Spinal cord (tissue), 10 donors: ENCODE data around the gene GLTPD2. TPM values are rescaled to one million over a fixed set of nuclear protein-coding genes. Genes with fewer than 3 reads are reported as not detected.
A peak's percentile ranks its signal among the peaks of the same experiment; 100 is the strongest.

Experiments used
- DNase-seq, 6 donors: peaks; one replicate each; pipeline versions ENCODE4 v3.0.0 to v3.0.0-alpha.2; 2013 to 2015; ENCODE audit warnings: low spot score in 6 of 6, low read depth in 4 of 6
- H3K27ac ChIP-seq: one replicate; pipeline ENCODE4 v1.5.1; 2013; ENCODE audit warnings: low read depth, low read length, control low read depth
- H3K27me3 ChIP-seq: one replicate; pipeline ENCODE4 v1.6.1; 2013; ENCODE audit warnings: low read length; ENCODE audit not compliant: control insufficient read depth, insufficient read depth
- H3K36me3 ChIP-seq: one replicate; pipeline ENCODE4 v1.6.1; 2013; ENCODE audit warnings: low read length; ENCODE audit not compliant: control insufficient read depth, insufficient read depth
- H3K4me1 ChIP-seq: one replicate; pipeline ENCODE4 v1.6.1; 2013; ENCODE audit warnings: low read length; ENCODE audit not compliant: control insufficient read depth, insufficient read depth
- H3K4me3 ChIP-seq: one replicate; pipeline ENCODE4 v1.5.1; 2013; ENCODE audit warnings: low read depth, low read length, control low read depth
- H3K9me3 ChIP-seq: one replicate; pipeline ENCODE4 v1.6.1; 2013; ENCODE audit warnings: low read length; ENCODE audit not compliant: control insufficient read depth, insufficient read depth
- WGBS: methylation state at CpG from one replicate; pipeline ENCODE4 v1.1.5; 2013; ENCODE audit warnings: missing lambda C conversion rate; ENCODE audit not compliant: insufficient coverage; 5-methylcytosine and 5-hydroxymethylcytosine counted together
- polyA plus RNA-seq, 2 donors: library from polyadenylated mRNA; unstranded; fragments of 120-200 nt; gene quantifications; one replicate each; pipeline ENCODE4 v1.2.1, GENCODE V29; 2013; ENCODE audit not compliant: insufficient read length in 2 of 2
- total RNA-seq, 2 donors: library from RNA; depleted of rRNA in 1 of 2; stranded (reverse); fragments of 120-200 nt in 1 of 2; fragments of >200 nt in 1 of 2; gene quantifications; one replicate each; pipeline versions ENCODE4 v1.2.3 to v1.2.4, GENCODE V29; 2013 to 2014
- donor health status: healthy.

The GLTPD2 gene
- total and polyA plus RNA-seq, 4 donors, result 3.5 to 5.2 TPM; not detected in 2

DNA sequence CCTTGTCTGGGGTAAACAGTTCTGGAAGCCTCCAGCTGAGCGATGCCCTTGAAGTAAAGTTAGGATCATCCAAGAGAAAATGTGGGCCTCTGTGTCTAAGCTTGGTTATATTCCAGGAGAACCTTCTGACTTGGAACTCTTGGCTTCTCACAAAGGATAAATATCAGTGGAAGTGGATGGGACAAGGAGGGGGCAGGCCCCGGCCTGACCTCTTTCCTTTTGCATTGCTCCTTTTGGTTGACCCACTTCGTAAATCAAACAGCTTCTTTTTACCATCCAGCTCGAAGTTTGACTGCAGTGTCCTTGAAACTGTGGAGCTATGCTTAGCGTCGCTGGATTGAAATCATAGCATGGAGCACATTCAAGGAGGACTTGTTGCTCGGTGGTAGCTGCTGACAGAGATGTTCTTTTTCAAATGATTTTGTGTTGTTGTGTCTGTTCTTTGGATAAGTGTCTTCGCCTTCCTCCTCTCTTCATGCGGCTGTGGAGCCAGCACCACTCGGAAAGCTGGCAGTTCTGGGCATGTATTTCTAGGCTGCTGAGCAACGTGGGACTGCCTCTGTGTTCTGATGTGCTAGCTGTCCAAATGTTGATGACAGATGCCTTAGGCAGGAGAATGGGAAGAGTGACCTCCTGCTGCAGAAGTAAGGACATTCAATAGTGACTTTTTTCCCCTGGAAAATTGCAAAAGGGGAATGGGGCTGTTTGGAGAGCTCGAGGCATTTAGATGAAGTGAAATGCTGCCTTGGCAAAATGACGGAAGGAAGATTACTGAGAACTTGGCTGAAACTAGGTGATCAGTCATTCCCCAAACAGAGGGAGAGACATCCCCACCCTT, 48.9 kb downstream of the GLTPD2 start:
- Histone ChIP-seq H3K36me3 (no peaks in the 10 kb centered on the region), H3K4me3 (no peak overlapping the region), H3K9me3 (no peaks in the 10 kb centered on the region), H3K27me3 (no peaks in the 10 kb centered on the region), H3K27ac (peak overlapping the region; percentile 43), H3K4me1 (peaks cover 46% of the 10 kb centered on the region)
- DNase-seq, result peak in 2 of 6 donors; percentile 28 to 64
- WGBS, result 22% methylated on average over 10 of the region's 13 CpGs

DNA sequence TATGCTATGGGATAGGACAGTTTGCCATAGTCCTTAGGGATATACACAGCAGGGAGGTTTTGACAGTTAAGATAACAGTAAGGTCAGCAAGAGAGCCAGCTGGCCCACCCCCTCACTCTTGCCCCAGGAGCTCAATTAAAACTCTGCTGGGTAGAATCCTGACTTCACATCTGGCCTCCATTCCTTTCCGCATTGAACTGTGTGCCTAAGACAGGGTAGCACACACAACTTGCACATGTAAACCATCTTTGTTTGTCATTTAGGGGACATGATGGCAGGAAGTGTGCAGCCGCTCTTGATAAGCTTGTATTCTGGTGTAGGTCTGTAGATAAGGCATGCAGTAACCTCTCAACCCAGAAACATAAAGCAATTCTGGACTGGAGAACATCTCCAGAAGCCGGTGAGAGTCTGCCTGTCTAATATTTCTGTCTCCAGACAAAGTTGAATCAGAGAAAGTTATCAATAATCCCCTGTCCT, 49.6 kb downstream of the GLTPD2 start:
- no peaks in the 10 kb centered on the region for H3K36me3 ChIP-seq
- no peaks in the 10 kb centered on the region for H3K27me3 ChIP-seq
- H3K4me1 ChIP-seq, result peaks cover 46% of the 10 kb centered on the region
- H3K9me3 ChIP-seq, result no peaks in the 10 kb centered on the region
- peak overlapping the region; percentile 10 for H3K27ac ChIP-seq
- no CpG with 5 or more reads among the region's 3 CpGs for WGBS
- no peak for DNase-seq
- no peak overlapping the region for H3K4me3 ChIP-seq

DNA sequence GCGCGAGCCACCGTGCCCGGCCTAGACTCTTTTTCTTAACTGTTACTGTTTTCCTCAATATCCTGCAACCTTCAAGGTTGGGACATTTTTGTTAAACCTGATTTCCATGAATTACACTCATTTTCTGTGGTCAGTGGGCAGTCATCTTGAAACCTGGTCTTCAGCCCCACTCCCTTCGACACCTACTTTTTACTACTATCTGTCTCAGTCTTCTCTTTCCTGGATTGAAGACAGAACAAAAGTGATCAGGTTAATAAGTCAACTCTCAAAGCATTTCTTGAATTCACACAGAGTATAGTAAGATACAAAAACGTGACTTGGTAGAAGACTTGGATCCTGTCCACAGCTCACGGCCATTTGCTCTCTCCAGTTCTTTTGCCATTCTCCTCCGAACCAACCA, 50.5 kb downstream of the GLTPD2 start:
- 100% methylated on average over 5 of the region's 8 CpGs for WGBS
- no peak overlapping the region for H3K27ac ChIP-seq
- H3K4me1 ChIP-seq, result peaks cover 40% of the 10 kb centered on the region
- H3K9me3 ChIP-seq, result no peaks in the 10 kb centered on the region
- H3K27me3 ChIP-seq, result no peaks in the 10 kb centered on the region
- DNase-seq, result no peak
- peaks cover 5% of the 10 kb centered on the region for H3K36me3 ChIP-seq
- no peak overlapping the region for H3K4me3 ChIP-seq

Other genes starting within 250 kb of the GLTPD2 start
- 10 to 100 TPM; 19.5 to 30.9 TPM for gene MYBBP1A, start 233.6 kb upstream of the GLTPD2 start, total RNA-seq
- 10 to 100 TPM; 36.5 to 38.9 TPM for gene MYBBP1A, start 233.6 kb upstream of the GLTPD2 start, polyA plus RNA-seq
- gene GGT6, start 228.4 kb upstream of the GLTPD2 start, total RNA-seq, result not detected
- under 1 TPM in 1 of 2 donors, not detected in 1; 0.15 TPM for gene GGT6, start 228.4 kb upstream of the GLTPD2 start, polyA plus RNA-seq
- gene SMTNL2, start 204.4 kb upstream of the GLTPD2 start, total RNA-seq, result 10 to 100 TPM in 1 of 2 donors, 1 to 10 TPM in 1; 5.1 to 33.9 TPM
- 10 to 100 TPM in 1 of 2 donors, 1 to 10 TPM in 1; 5.8 to 12.8 TPM for gene SMTNL2, start 204.4 kb upstream of the GLTPD2 start, polyA plus RNA-seq
- 10 to 100 TPM in 1 of 2 donors, 1 to 10 TPM in 1; 3.0 to 16.3 TPM for gene ALOX15, start 147.3 kb upstream of the GLTPD2 start, total RNA-seq
- gene ALOX15, start 147.3 kb upstream of the GLTPD2 start, polyA plus RNA-seq, result 10 to 100 TPM in 1 of 2 donors, 1 to 10 TPM in 1; 3.9 to 13.5 TPM
- 10 to 100 TPM; 20.5 to 22.4 TPM for gene PELP1, start 84.8 kb upstream of the GLTPD2 start, total RNA-seq
- 10 to 100 TPM; 60.7 to 70.8 TPM for gene PELP1, start 84.8 kb upstream of the GLTPD2 start, polyA plus RNA-seq
- gene ARRB2, start 78.3 kb upstream of the GLTPD2 start, total RNA-seq, result 10 to 100 TPM; 21.2 to 33.9 TPM
- gene ARRB2, start 78.3 kb upstream of the GLTPD2 start, polyA plus RNA-seq, result 100 to 1,000 TPM in 1 of 2 donors, 10 to 100 TPM in 1; 99.0 to 105 TPM
- 10 to 100 TPM in 1 of 2 donors, 1 to 10 TPM in 1; 9.5 to 32.1 TPM for gene MED11, start 57.5 kb upstream of the GLTPD2 start, total RNA-seq
- 10 to 100 TPM; 27.3 to 27.4 TPM for gene MED11, start 57.5 kb upstream of the GLTPD2 start, polyA plus RNA-seq
- gene ZMYND15, start 49.1 kb upstream of the GLTPD2 start, total RNA-seq, result 1 to 10 TPM in 1 of 2 donors, under 1 TPM in 1; 0.89 to 2.0 TPM
- gene ZMYND15, start 49.1 kb upstream of the GLTPD2 start, polyA plus RNA-seq, result 1 to 10 TPM; 1.4 to 2.5 TPM
- 1 to 10 TPM; 7.5 to 8.0 TPM for gene CXCL16, start 49.0 kb upstream of the GLTPD2 start, total RNA-seq
- 10 to 100 TPM; 18.4 to 18.8 TPM for gene CXCL16, start 49.0 kb upstream of the GLTPD2 start, polyA plus RNA-seq
- gene TM4SF5, start 17.1 kb upstream of the GLTPD2 start, total RNA-seq, result not detected
- not detected for gene TM4SF5, start 17.1 kb upstream of the GLTPD2 start, polyA plus RNA-seq
- gene VMO1, start 2.6 kb upstream of the GLTPD2 start, total RNA-seq, result 1 to 10 TPM in 1 of 2 donors, under 1 TPM in 1; 0.99 to 2.0 TPM
- gene VMO1, start 2.6 kb upstream of the GLTPD2 start, polyA plus RNA-seq, result 1 to 10 TPM; 2.0 to 2.7 TPM
- gene PSMB6, start 7.2 kb downstream of the GLTPD2 start, total RNA-seq, result 100 to 1,000 TPM in 1 of 2 donors, 10 to 100 TPM in 1; 94.1 to 146 TPM
- gene PSMB6, start 7.2 kb downstream of the GLTPD2 start, polyA plus RNA-seq, result 100 to 1,000 TPM; 143 to 147 TPM
- 10 to 100 TPM; 14.2 to 42.8 TPM for gene PLD2, start 18.2 kb downstream of the GLTPD2 start, total RNA-seq
- gene PLD2, start 18.2 kb downstream of the GLTPD2 start, polyA plus RNA-seq, result 10 to 100 TPM; 29.8 to 46.9 TPM
- gene MINK1, start 44.4 kb downstream of the GLTPD2 start, total RNA-seq, result 10 to 100 TPM; 33.5 to 35.0 TPM
- 10 to 100 TPM; 67.2 to 86.2 TPM for gene MINK1, start 44.4 kb downstream of the GLTPD2 start, polyA plus RNA-seq
- 1 to 10 TPM; 1.9 to 4.7 TPM for gene C17orf107, start 110.6 kb downstream of the GLTPD2 start, total RNA-seq
- gene C17orf107, start 110.6 kb downstream of the GLTPD2 start, polyA plus RNA-seq, result 1 to 10 TPM; 2.8 to 3.7 TPM
- under 1 TPM; 0.69 to 0.99 TPM for gene CHRNE, start 114.1 kb downstream of the GLTPD2 start, total RNA-seq
- gene CHRNE, start 114.1 kb downstream of the GLTPD2 start, polyA plus RNA-seq, result 1 to 10 TPM; 1.1 to 1.9 TPM
- gene GP1BA, start 143.3 kb downstream of the GLTPD2 start, total RNA-seq, result under 1 TPM in 1 of 2 donors, not detected in 1; 0.06 TPM
- 1 to 10 TPM in 1 of 2 donors, under 1 TPM in 1; 0.57 to 1.6 TPM for gene GP1BA, start 143.3 kb downstream of the GLTPD2 start, polyA plus RNA-seq
- gene SLC25A11, start 151.1 kb downstream of the GLTPD2 start, total RNA-seq, result 10 to 100 TPM; 57.2 to 63.0 TPM
- gene SLC25A11, start 151.1 kb downstream of the GLTPD2 start, polyA plus RNA-seq, result 10 to 100 TPM; 84.0 to 95.2 TPM
- 10 to 100 TPM; 23.5 to 72.5 TPM for gene RNF167, start 151.3 kb downstream of the GLTPD2 start, total RNA-seq
- 100 to 1,000 TPM; 113 to 133 TPM for gene RNF167, start 151.3 kb downstream of the GLTPD2 start, polyA plus RNA-seq
- gene PFN1, start 159.6 kb downstream of the GLTPD2 start, total RNA-seq, result 100 to 1,000 TPM in 1 of 2 donors, 10 to 100 TPM in 1; 95.4 to 191 TPM
- gene PFN1, start 159.6 kb downstream of the GLTPD2 start, polyA plus RNA-seq, result 100 to 1,000 TPM; 296 to 299 TPM
- 1 to 10 TPM; 4.9 to 7.3 TPM for gene ENO3, start 162.2 kb downstream of the GLTPD2 start, total RNA-seq
- 10 to 100 TPM in 1 of 2 donors, 1 to 10 TPM in 1; 8.1 to 17.1 TPM for gene ENO3, start 162.2 kb downstream of the GLTPD2 start, polyA plus RNA-seq
- gene SPAG7, start 178.9 kb downstream of the GLTPD2 start, total RNA-seq, result 10 to 100 TPM; 36.8 to 85.2 TPM
- 10 to 100 TPM; 94.7 to 96.6 TPM for gene SPAG7, start 178.9 kb downstream of the GLTPD2 start, polyA plus RNA-seq
- gene CAMTA2, start 198.7 kb downstream of the GLTPD2 start, total RNA-seq, result 10 to 100 TPM; 12.6 to 20.3 TPM
- gene CAMTA2, start 198.7 kb downstream of the GLTPD2 start, polyA plus RNA-seq, result 10 to 100 TPM; 84.3 to 96.1 TPM
- 1 to 10 TPM in 1 of 2 donors, under 1 TPM in 1; 0.50 to 2.0 TPM for gene INCA1, start 208.6 kb downstream of the GLTPD2 start, total RNA-seq
- gene INCA1, start 208.6 kb downstream of the GLTPD2 start, polyA plus RNA-seq, result 1 to 10 TPM; 7.1 to 7.9 TPM
- 10 to 100 TPM; 24.4 to 52.3 TPM for gene KIF1C, start 209.0 kb downstream of the GLTPD2 start, total RNA-seq
- 10 to 100 TPM; 41.7 to 56.0 TPM for gene KIF1C, start 209.0 kb downstream of the GLTPD2 start, polyA plus RNA-seq
- gene SLC52A1, start 246.5 kb downstream of the GLTPD2 start, total RNA-seq, result not detected
- under 1 TPM; 0.19 to 0.38 TPM for gene SLC52A1, start 246.5 kb downstream of the GLTPD2 start, polyA plus RNA-seq